ENCODE data around the gene RINL.
A peak's percentile ranks its signal among the peaks of the same experiment; 100 is the strongest.

The RINL gene

GRCh38 chr19:38849860-38850435 lies 28.1 kb downstream of the RINL start, which contains the start of gene HNRNPL:
Gene HNRNPL, minus strand, starts transcription at chr19:38849986. Its CDS starts 20 bp downstream, at chr19:38849966.
- peak; percentile 98 to 99 for DNase-seq (ENCODE audit: low read depth in 2 of 2)

DNA sequence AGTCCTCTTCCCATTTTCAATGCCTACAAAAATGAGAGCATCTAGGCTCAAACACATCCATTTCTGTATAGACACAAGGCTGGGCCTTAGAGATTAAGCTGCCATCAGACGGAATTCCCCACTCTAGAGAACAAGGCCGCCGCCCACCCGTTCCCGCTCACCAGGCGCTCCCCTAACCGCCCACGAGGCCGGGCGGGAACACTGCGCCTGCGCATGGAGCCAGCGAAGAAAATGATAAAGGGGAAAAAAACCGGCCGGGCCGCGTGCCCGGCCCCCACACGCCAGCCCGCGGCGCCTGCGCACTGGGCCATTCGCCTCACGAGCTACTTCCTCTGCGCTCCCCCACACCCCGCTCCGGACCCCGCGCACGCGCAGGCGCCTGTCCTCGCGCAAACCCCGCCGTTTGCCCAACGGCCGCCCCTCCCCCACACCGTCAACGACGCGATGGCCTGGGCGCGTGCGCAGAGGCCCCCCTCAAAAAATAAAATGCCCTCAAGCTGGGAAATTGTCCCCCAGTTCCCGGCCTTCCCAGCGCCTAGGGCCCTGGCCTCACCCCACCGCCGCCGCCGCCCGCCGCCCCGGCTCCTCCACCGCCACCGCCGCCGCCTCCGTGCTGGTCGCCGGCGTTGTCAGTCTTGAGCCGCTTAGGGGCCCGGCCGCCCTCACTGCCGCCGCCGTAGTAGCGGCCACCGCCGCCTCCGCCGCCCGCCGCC lies 28.8 kb downstream of the RINL start:
- peak; percentile 97 to 99 for DNase-seq (ENCODE audit: low read depth in 2 of 2)

- no peak for DNase-seq (ENCODE audit: low read depth in 2 of 2)
Observed at GRCh38 chr19:38848299-38849146, 29.6 kb downstream of the RINL start.

GRCh38 chr19:38846097-38846496 lies 32.0 kb downstream of the RINL start:
- no peak for DNase-seq (ENCODE audit: low read depth in 2 of 2)

DNA sequence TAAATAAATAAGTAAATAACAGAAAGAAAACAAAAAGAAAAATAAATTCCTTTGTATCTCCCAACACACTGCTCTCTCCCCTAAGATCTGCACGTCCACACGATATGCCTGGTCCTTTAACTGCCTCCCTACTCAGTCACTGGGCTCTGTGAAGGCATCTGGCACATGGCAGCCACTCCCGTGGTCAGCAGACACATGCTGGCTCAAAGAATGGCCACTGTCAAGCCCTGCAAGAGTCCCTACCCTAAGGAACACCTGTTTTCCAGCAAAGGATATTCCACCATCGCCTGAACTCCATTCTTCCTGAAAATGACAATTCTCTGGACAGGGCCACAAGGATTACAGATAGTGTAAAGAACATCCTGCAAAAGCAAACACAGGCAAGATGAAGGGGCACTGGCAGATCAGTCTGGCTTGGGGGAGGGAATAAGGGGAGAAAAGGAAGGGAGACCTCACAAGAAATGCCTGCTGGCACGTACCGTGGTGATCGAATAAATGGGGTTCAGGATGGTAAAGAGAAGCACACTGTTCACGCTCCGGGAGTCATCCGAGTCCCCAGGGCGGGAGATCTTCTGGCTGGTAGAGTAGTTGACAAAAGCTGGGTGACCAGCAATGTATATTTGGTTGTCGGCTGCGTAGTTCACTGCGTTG lies 32.6 kb downstream of the RINL start:
- DNase-seq (ENCODE audit: low read depth in 2 of 2) = no peak

GRCh38 chr19:38844093-38844686 lies 33.9 kb downstream of the RINL start:
- DNase-seq (ENCODE audit: low read depth in 2 of 2) = no peak

DNA sequence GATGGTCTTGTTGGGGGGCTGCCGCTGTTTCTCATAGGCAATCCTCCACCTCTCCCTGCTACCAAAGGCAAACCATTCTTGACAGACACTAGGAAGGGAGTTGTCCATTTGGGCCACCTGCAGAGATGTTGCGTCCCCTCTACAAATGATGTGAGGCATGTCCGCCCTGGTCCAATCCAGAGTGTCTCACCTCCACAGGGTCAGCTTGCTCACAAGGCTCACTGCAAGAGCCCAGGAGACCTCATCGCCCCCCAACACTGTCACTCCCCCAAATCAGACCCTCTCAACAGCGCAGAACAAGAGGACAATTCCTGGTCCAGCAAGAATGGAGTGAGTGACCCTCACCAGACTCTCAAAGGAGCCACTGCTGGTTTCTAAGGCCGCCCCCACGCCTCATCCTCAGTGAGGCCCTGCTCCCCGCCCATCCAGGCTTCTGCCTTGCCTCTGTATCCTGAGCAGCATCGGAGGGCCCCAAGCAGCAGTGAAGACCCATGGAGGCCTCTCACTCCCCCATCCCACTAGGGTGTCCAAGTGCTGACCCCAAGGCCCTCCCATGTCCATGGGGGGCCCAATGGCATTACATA lies 34.8 kb downstream of the RINL start:
- DNase-seq (ENCODE audit: low read depth in 2 of 2) = no peak

DNA sequence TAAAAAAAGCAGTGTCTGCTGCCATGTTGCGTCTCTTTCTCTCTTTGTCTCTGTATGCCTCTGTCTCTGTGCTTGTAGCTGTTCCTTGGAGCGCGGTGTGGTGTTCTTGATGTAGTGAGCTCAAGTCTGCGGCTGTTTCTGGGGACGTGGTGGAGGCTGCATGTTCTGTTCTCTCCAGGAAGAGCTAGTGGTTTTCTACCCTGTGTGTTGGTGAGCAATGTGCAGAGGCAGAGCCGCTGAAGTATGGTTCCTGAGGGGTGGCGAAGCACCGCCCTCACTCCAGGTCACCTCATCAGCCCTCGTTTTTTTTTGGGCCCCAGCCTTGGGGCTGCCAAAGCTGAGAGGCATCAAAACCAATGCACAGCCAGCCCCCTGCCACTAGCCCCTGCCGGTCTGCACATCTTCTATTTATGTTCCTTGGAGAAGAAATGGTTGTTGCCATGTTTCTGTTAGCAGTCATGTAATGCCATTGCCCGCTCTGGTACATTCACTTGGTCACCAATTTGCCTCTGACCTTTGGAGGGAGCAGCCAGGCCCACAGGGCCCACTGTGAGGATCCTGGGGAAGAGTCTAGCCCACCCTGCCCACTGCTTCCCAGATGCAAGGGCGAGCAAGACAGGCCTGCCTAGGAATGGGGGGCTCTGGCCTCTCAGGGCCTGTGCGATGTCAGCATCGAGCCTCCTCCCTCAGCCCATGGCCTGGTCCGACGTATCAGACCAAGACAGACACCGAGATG lies 35.5 kb downstream of the RINL start:
- no peak for DNase-seq (ENCODE audit: low read depth in 2 of 2)

DNA sequence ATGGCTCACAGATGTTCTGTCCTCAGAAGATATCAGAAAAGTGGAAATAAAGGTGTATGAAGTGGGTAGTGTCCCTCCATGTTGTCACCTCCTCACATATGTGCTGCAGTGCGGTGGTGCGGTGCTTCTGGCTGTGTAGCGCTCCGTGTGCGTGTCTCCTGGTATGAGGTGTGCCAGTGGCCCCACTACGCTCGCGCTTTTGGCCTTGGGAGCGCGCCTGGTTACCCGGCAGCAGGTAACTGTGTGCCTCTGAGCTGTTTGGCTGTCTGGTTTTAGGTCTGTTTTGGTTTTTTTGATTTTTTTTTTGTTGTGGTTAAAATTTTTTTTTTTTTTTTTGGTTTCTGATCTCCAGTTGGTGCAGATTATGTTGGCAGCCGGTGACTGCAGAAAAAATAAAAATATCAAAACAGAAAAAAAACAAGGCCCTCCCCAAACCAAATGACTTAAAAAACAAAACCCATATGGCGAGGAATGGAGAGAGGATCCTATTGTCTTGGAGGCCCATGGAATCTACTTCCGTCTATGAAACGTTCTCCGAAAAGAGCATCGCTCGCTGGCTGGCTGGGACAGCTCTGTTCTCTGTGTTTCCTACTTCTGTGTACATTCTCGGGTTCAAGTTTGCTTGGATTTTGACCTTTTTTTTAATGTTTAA lies 36.2 kb downstream of the RINL start:
- DNase-seq (ENCODE audit: low read depth in 2 of 2) = no peak

- DNase-seq (ENCODE audit: low read depth in 2 of 2) = no peak
Observed at GRCh38 chr19:38841180-38841766, 36.8 kb downstream of the RINL start.

GRCh38 chr19:38840583-38840968 lies 37.5 kb downstream of the RINL start:
- no peak for DNase-seq (ENCODE audit: low read depth in 2 of 2)

GRCh38 chr19:38839816-38840582 lies 38.1 kb downstream of the RINL start:
- DNase-seq (ENCODE audit: low read depth in 2 of 2) = no peak

GRCh38 chr19:38838986-38839761 lies 38.9 kb downstream of the RINL start:
- DNase-seq (ENCODE audit: low read depth in 2 of 2) = no peak

DNA sequence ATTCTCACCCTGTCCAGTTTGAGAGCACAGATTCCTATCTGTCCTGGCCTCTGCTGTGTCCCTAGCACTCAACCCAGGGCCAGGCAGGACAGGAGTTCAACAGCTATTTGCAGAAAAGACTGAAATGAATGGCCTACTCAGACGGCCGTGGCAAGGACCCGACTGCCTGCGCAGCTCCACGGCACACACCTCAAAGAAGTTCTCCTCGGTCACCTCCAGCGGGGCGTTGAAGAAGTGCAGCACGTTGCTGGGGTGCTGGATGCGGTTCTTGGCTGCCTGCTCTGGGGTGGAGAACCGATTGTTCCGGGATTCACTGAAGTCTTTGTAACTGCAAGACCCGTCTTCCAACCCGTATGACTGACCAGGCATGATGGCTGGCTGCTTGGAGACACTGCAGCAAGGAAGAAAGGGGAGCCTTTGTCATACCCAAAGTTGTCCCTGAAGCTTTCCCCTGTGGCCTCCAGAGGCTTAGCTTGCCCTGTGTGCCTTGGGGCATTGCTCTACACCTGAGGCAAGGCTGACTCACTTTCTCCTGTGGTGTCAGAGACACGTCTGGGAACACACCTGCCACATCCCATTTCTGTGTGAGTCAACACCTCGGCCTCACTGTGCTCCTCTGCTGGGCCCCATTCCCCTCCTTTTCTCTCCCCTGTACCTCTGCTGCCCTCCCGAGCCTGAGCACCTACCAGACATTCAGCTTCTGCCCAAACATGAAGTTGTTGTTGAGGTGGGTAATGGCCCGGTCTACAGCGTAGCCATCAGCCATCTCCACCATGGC lies 39.7 kb downstream of the RINL start:
- peak; percentile 21 to 65 for DNase-seq (ENCODE audit: low read depth in 2 of 2)

- DNase-seq (ENCODE audit: low read depth in 2 of 2) = no peak
Observed at GRCh38 chr19:38837656-38838121, 40.4 kb downstream of the RINL start.

DNA sequence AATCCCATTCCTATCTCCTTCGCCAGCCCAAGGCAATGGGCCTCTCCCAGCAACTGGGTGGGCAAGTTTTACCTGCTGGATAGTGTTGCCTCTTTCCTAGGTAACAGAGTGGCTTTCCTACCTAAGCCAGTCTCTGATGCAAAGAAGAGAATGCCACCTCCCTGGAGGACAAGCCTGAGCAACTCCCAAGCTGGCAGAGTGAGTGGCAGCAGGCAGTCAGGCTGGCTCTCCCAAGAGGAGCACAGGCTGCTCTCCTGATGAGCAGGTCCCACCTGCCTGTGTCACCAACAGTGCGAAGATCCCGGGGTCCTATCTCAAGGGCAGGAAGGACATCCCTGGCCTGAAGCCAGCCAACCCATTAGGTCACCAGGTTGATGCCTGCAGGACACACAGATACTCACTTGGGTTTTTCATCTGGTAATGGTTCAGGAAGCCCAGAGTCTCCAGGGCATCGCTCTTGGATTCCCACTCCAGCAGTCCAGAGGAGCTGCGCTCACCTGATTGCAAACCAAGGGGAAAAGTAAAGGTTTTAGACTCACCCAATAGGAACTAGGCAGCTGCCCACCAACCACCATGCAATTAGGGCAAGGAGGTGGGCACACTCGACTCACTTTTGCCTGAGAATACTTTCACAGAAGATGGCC lies 41.0 kb downstream of the RINL start:
- DNase-seq (ENCODE audit: low read depth in 2 of 2) = no peak
